Loucy (cell line): Measurements from ENCODE around the gene PIGP.

Experiments
- CTCF ChIP-seq: fragments of 200-600 bp; sonication (generic); conservative IDR thresholded peaks from 2 replicates; pipeline ENCODE4 v1.5.1; 2014; ENCODE audit warnings: mild to moderate bottlenecking, antibody characterized with exemption, low read length
- EZH2phosphoT487 ChIP-seq: fragments of 200-600 bp; IDR thresholded peaks from 2 replicates; pipeline ENCODE4 v1.6.1; 2018; ENCODE audit warnings: antibody characterized with exemption, mild to moderate bottlenecking, moderate library complexity, borderline replicate concordance

GRCh38 chr21:37062593-37062935 is 10.3 kb downstream of the PIGP start:
- TF ChIP-seq EZH2phosphoT487 (no peak), CTCF (no peak)
